HG02840 (cell line): ENCODE measurements around the gene TAF11L13.

Experiments
- ATAC-seq: cut with Tn5 transposase; IDR thresholded peaks from one replicate; pipeline ENCODE4 v1.9.1; 2021; ENCODE audit warnings: mild to moderate bottlenecking, moderate library complexity, moderate number of reproducible peaks; ENCODE audit not compliant: unreplicated experiment, low FRiP score

The TAF11L13 gene

GRCh38 chr5:17678751-17679324 lies 47.0 kb downstream of the TAF11L13 start:
- ATAC-seq: no peak

GRCh38 chr5:17679597-17680203 lies 47.8 kb downstream of the TAF11L13 start:
- no peak for ATAC-seq

- no peak for ATAC-seq
These were observed 48.8 kb downstream of the TAF11L13 start for GRCh38 chr5:17680737-17681136.
